Transverse colon (tissue), 4 donors: Measurements from ENCODE around the gene PCSK5.

Source experiments
- CTCF ChIP-seq, 5 experiments: fragments of 200-600 bp in 3 of 5; fragments of 450-650 bp in 2 of 5; sonication (generic) in 3 of 5; IDR thresholded peaks; 1 replicate in 2 of 5; 2 replicates in 3 of 5; pipeline ENCODE4 v1.5.1; 2016 to 2017; ENCODE audit warnings: antibody characterized with exemption in 5 of 5, inconsistent platforms in 3 of 5, mild to moderate bottlenecking in 2 of 5, moderate library complexity in 1 of 5
- EP300 ChIP-seq: sonication (generic); formaldehyde crosslinking; IDR thresholded peaks from one replicate; pipeline ENCODE4 v1.6.1; 2017; ENCODE audit warnings: antibody characterized with exemption, low read depth
- POLR2A ChIP-seq: fragments of 450-650 bp; IDR thresholded peaks from one replicate; pipeline ENCODE4 v1.6.1; 2016; ENCODE audit warnings: antibody characterized with exemption, mild to moderate bottlenecking, moderate library complexity
- POLR2AphosphoS5 ChIP-seq, 3 donors: sonication (generic); formaldehyde crosslinking; IDR thresholded peaks; one replicate each; pipeline ENCODE4 v1.6.1; 2016; ENCODE audit warnings: antibody characterized with exemption in 3 of 3

DNA sequence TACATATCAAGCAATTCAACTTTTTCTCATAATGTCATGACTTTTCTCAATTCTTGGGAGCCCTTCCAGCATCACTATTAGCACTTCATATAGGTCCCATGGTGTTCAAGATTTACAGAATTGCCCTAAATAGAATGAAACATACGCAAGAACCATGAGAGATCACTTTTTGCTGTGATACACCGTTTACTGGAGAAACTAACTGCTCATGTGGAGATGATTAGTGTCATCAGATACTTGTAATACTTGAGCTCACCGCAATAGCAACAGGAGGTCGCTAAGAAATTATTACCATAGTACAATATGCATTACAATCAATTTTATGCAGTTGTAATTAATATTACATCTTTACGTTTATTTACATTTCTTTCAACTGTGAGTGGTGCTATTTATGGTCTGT lies 4.8 kb upstream of the PCSK5 start:
- TF ChIP-seq CTCF (IDR thresholded peaks at IDR 0.05) = no peak
- TF ChIP-seq POLR2A = no peak
- no peak for TF ChIP-seq EP300
- TF ChIP-seq POLR2AphosphoS5 (IDR thresholded peaks at IDR 0.05) = no peak
